ENCODE measurements around the gene NRG2.

NRG2 gene

DNA sequence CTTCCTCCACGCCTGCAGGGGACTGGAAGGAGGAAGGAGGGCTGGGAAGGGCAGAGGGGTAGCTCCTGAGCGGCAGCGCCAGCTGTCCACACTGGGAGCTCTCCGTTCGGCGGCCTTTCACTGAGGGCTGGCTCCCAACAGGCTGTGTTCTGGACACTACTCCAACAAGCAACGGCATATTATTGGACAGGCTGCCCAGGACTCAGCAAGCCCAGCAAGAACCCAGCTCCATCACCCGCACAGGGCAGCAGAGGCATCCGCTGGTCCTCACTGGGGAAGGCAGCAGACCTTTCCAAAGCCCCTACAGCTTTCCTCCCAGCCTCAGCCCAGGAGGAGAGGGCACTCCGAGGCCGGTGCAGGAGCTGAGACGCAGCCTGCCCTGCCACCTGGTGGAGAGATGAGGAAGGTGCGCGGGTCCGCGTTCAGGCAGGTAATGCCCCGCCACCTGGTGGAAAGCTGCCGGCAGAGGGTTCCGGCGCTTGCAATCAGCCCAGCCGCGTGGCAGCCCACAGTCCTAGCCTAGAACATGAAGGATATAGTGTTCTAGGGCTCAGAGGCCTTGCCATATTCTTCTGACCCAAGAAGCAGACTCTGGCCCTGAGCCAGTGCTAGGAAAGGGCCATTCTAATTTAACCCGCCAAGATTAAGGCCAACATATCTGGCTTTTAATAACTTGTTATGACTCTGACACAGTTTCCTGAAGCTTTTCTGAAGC is 74.4 kb downstream of the NRG2 start:
- DNase-seq (ENCODE audit: low spot score): peak; percentile 87

DNA sequence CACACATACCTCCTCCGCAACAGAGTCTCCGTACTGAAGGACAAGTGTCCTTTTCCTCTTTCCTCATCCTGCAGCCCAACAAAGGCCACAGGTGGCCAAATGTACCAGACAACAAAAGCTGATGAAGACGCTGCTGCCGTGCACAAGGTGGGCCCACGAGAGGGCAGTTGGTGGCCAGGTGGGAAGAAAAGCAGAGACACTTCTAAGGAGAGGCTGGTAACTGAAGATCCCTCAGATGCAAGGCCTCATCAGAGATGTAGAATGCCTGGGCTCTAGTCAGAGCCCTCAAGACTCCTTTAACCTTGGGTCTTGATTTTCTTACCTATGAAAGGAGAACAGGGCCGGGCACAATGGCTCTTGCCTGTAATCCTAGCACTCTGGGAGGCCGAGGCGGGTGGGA is 75.7 kb downstream of the NRG2 start:
- no peak for DNase-seq (ENCODE audit: low spot score)

DNA sequence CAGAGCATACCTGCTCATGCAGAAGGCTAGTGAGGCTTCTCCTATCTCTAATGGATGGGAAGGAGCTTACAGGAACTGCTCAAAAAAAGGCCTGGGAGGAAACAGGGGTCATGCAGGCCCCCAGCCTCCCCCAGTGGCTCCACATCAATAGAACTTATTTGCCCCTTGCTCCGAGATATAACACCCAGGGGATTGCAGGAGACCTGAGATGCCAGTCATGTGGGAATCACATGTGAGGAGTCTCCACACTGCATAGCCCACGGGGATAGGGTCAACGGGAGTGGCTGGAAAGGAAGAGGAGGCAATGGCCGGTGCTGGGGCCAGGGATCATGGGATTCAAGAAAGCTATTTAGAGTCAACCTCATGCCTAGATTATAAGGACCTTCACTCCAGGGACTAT is 76.2 kb downstream of the NRG2 start:
- DNase-seq (ENCODE audit: low spot score): no peak

DNA sequence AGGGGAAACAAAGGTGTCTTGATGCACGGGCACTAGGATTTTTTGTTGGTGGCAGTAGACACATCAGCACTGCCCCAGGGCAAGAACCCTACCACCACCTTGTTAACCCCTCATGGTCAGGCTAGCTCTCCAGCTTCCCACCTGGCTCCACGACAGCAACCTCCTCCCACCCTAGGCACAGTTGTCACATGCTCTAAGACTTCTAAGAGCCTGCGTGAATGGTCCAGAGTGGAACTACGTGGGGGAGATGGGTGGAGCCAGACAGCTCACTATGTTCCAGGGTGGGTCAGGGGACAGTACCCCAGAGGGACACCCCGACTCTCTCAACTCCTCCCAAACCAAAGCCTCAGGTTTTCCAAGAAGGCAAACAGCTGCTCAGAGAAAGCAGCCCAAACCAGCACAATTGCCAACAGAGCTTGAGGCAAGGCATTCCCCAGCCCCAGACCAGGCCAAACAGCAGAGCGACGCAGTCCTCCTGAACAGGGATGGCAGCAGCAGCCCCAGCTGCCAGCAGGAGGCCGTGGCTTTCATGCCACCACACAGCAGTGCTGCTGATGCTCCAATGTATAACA is 78.0 kb downstream of the NRG2 start:
- DNase-seq (ENCODE audit: low spot score): no peak

DNA sequence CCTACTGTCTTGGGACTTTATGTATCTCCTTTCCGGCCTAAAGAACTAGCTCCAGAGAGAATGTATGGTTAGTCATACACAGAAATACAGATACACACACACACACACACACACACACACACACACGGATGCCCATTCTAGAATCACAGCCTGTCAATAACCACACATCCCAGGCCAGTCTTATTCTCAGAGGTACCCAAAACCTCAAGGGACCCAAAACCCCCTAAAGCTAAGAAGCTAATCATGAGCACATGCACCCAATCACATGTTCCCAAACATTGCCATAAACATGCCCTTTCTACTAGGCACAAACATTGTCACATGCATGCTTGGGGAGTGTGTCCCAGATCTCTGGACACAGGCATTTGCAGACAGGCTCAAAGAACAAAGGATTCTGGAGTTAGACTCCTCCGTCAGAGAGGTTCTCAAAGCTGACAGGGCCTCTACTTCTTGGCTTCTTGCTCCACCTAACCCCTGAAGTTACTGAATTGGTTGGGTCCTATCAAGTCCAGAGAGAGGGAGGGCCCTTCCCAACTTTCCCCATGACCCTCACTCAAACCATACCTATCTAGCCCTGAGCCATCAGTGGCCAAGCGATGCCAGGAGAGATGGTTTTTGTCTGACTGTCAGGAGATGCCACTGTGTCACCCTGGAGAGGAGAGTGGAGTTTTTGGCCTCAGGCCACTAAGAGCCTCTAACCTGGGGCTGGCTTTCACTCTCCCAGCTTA is 78.7 kb downstream of the NRG2 start:
- DNase-seq (ENCODE audit: low spot score): no peak

DNA sequence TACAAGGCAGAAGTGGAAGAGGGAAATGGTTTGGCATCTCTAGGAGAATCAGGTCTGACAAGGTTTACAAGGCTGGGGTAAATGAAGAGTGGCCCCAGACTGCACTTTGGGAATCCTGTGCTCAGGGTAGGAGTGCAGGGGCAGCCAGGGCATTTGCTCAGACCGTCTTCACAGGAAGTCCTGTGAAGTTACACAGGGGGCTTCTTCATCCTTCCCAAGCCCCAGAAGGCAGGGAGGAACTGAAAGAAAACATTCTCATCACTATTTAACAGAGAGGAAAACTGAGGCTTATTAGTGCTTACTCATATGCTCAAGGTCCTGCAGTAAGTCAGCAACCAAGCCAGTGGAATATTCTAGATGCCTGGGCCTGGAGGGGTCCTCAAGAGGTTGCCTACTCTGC is 80.7 kb downstream of the NRG2 start:
- DNase-seq (ENCODE audit: low spot score): no peak

DNA sequence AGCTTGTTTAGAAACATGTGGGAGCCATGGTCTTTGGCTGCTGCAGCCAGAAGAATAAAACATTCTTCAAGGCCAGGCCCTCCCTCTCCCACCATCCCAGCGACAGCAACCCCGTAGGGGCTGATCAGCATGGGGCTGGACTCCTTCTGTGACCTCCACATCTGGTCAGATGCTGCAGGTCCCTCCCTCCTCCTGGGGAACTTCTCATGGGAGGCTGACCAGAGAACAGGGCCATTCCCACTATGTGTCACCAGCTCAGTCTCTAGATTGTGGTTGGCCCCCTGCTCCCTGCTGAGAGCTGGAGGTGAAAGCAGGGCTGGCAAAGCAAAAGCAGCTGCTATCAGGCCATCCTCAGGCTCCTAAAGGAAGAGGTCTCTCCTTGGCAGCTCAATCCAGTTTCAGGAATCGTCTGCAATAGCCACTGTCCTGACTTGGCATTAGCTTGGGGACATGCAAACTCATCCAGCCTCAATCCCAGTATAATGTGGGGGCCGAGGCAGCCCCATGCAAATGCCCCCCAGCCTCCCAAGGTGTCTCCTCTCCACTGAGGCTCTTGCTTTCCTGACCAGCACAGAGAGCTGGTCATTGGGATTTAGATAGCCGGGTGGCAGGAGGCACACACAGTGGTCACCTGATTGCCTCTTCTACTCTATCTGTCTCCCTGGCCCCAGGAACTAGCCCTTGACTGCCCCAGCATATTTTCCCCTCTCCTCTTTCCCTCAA is 81.5 kb downstream of the NRG2 start:
- no peak for DNase-seq (ENCODE audit: low spot score)

DNA sequence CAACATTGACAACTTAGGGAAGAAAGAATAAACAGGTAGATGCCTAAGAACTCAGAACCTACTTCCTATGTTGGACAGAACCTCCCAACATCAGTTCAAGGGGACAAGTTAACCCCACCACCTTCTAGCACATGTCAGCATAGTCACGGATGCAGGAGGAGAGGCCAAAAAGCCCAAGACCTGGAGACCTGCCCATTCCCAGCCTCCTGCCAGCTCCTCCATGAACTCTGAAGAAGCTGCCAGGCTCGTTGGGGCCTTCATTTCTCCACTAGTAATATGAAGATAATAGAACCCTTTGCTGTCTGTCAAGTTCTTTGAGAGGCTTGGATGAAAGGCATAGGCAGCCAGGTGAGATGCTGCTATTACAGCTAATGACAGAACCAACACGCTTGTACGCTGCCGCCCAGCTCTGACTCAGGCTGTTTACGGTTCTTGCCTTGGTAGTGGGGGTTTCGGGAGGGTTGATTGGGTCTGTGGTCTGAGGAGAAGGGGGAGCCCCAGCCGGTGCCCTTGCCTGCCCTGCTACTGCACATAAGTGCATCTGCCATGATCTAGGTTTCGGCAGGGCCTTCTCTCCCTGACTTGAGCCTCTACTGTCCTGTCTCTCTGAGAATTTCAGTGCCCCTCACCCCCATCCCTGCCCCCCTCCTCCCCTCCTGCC is 82.2 kb downstream of the NRG2 start:
- no peak for DNase-seq (ENCODE audit: low spot score)

DNA sequence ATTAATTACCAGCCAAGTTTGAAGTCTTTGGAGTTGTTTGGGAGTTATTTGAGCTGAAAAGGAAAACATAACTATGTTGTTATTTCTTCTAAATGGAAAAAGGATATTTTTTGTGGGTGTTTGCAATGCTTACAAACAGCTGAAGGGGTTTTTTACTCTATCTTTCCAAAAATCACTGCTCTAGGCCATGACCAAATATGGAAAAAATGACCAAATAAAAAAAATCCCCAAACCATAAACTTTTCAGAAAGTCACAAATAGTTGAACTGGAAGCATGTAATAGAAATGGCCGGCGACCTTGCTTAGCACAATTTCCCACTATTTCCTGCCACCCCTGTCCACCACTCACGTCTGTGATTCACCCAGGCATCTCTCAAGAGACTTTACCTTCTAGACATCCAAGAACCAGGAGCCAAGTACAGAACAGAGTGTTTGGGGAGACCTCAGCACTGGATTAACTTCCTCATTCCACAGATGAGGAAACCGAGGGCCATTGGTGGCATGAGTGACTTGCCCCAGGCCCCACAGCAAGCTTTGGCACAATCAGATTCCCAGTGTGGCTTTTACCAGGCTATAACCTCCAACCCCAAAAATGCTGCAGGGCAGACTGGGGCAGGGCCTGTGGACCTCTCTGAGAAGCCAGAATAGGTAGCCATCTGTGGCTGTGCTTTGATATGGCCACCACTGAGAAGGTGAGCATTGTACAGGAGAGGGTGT is 84.5 kb downstream of the NRG2 start:
- DNase-seq (ENCODE audit: low spot score): no peak

DNA sequence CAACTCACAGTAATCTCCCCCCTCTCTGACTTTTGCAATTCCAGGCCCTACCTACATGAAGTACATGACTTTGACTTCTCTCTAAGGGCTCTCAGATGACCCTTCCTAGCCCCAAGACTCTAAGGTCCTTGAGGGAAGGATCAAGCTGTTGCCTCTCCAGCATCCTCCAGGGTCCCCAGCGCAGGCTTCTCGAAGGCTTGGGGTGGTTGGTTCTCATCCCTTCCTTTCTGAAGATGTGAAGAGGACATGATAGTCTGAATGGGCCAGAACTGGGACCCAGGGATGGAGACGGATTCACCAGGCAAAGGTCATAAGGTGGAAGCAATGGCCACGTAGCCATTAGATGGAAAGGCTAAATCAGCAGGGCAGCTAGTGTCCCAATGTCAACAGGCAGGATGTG is 86.8 kb downstream of the NRG2 start:
- no peak for DNase-seq (ENCODE audit: low spot score)

DNA sequence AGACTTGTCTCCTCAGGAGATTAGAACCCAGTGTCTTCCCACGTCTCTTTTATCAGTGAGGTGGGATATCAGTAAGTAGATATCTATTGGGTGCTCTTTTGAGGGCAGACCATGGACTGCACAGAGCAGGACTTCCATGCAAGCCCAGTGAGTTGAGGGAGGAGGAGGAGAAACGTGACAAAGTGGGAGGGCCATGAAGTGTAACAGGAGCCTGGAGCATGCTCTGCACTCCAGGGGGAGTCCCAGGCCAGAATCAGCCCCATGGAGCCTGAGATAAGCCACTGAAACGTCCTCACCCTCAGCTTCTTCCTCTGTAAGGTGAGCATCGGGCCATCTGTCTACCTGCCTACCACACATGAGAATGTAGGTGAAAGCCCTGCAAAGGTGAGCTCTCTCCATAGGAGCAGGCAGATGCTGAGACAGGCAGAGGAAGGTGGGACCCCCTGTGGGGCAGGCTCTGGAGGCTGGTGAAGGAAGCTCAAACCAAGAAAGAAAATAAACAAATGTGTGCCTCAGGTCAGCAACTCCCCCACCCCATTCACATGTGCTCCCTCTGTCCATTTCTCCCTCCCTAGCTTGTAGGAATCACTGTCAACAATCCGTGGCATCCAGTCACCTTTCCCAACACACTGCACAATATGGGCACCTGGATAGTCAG is 87.4 kb downstream of the NRG2 start:
- no peak for DNase-seq (ENCODE audit: low spot score)

DNA sequence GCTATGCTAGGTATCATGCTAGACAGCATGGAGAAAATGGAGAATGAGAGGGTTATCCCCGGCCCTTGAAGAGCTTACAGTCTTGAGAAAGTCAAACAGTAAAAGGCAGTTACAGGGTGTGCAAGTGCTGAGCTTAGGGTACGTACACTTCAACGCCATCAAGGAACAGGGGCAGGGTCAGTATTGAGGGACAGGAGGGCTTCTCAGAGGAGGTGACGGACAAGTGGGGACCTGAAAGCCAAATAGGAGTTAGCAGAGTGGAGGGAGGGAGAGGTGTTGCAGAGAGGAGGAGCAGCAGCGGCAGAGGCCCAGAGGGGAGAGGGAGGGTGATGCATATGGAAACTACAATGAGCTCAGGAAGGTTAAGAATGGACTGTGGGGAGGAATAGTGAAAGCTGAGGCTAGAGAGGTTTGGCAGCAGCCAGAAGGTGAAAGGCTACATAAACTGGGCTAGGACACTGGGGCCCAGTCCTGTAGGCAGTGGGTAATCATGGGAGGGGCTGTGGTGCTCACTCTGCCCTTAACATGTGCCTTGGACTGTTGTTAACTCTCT is 88.0 kb downstream of the NRG2 start:
- DNase-seq (ENCODE audit: low spot score): no peak

DNA sequence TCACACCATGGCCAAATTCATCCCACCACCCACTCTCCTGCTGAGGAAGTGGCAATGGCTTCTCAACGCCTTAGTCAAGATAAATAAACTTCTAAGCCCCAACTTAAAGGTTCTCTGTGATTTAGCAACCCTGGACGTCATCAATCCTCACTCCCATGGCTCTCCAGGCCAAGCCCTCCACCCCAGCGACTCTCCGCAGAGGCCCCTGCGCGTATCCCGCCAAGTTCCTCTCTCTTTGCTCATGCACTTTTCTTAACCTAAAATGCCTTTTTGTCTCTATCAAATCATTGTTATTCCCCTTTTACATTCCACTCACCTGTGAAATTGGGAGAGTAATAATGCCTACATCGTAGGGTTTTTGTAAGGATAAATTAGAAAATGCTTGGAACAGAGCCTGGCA is 88.6 kb downstream of the NRG2 start:
- DNase-seq (ENCODE audit: low spot score): no peak

DNA sequence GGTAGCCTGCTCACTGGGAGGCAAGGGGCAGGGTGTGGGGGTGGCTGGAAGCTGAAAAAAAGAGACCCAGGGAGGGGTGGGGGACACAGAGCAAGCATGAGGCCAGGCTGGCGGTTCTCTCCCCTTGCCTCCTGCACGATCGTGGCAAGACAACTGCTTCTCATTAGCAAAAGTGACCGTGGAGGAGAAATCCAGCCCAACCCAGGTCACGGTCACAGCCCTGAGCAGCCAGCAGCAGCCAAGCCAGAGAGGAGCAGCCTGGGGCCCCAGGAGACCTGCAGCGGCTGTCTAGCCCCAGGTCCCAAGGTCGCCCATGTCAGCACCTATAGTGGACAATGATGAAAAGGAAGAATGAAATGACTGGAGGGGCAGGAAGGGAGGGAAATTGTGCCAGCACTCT is 89.1 kb downstream of the NRG2 start:
- DNase-seq (ENCODE audit: low spot score): no peak

DNA sequence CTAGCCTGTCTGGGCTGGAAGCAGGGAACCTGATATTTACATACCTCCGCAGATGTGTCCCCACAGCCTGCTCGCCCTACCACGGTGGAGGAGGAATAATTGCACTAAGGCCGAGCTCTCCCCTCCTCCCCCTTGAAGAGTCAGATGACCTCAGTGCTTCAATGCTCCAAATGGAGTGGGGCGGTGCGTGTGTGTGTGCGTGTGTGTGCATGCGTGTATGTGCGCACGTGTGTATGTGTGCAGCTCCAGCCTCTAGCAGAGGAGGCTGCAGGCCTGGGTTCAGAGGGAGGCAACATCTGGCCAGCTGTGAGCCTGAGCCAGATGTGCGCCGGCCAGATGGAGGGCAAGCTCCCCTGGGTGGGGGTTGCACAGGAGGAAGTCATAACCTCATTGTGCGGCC is 90.5 kb downstream of the NRG2 start:
- DNase-seq (ENCODE audit: low spot score): no peak

DNA sequence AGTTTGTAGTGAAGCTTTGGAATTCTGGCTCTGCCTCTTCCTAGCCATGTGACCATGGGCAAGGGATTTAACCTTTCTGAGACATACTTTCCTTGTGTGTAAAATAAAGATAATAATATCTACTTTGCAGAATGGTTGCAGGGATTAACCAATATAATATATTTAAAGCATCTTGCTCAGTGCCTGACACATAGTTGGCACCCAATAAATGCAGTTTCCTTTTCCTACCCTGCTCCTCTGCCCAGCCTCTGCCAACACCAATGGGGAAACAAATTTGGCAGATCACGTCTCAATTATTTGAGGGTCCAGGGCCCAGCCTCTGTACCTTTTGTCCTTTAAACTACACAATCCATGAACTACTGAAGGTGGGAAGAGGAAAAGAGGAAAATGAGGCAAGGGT is 91.1 kb downstream of the NRG2 start:
- DNase-seq (ENCODE audit: low spot score): no peak

DNA sequence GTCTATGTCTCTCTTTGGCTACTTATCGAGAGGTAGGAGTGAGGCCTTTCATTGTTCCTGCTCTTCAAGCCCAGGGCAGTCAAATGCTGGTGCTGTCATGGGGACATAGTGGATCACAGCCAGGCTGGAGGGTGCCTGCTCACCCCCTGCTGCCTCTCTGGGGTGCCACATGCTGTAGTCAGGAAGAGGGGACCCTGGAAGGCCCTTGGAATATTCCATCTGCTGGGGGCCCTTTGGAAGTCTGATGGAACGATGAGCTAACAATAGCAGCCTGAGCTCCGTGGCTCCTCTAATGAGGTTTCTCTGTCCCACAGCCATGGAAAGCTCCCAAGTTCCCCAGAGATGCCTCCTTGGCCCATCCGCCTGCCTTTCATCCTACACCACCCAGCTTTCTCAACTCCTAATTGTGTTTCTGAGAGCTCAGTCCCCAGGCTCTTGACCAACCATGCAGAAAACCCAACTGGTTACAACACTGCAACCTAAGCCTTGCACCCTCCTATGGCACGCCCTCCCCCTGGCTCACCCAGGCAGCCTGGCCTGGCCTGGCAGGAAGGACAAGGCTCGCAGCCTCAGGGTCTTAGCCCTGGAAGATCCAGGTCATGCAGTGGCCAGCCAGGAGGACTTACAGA is 91.7 kb downstream of the NRG2 start:
- DNase-seq (ENCODE audit: low spot score): no peak

DNA sequence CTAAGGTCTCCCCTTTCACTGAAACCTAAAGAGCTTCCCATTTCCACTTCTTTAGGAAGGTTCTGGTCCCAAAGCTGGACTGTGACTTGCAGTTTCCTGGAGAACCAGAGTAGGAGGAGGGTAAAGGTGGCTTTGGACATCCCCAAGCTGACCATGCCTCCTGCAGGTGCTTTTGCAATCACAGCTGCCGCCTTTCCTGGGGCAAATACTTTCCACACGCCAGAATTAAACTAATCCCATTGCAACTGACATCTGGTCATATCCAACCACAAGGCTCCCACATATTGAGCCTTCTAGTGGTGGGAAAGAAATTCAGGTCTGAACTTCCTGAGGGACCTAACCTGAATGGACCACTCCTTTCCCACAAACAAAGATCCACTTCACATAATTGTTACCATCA is 92.7 kb downstream of the NRG2 start:
- no peak for DNase-seq (ENCODE audit: low spot score)

DNA sequence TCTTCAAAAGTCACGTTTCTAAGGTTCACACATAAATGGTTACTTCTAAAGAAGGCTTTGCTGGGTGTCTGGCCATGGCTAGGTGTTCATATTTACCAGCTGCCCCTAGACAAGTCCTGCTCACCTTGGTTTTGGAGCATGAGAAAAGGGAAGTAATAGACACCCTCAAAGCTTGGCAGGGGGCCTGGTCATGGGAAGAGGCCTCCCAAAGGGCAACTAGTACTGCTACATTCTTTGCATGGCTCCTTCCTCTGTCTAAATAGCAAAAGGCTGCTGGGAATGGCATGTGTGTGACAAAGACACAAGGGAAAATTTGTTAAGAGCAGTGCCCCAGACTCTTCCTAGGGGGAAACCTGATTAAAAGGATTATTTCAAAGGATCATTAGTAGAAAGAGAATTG is 93.4 kb downstream of the NRG2 start:
- DNase-seq (ENCODE audit: low spot score): no peak

DNA sequence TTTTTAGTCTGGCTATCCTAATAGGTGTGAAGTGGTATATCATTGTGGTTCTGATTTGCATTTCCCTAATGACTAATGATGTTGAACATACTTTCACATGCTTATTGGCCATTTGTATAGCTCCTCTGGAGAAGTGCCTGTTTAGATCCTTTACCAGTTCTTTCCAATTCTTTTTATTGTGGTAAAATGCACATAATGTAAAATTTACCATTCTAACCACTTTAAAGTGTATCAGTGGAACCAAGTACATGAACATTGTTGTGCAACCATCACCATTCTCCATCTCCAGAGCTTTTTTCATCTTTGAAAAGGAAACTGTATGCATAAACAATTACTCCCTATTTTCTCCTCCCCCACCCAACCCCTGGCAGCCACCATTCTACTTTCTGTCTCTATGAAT is 95.4 kb downstream of the NRG2 start:
- no peak for DNase-seq (ENCODE audit: low spot score)
